Fibroblast of lung (primary cell): ENCODE data around the gene ASTN2. TPM values are rescaled to one million over a fixed set of nuclear protein-coding genes. Genes with fewer than 3 reads are reported as not detected.

Source experiments
- DNase-seq, 2 donors: peaks; one replicate each; pipeline versions ENCODE4 v3.0.0 to v3.0.0-alpha.2; 2010; ENCODE audit warnings: low read depth in 2 of 2
- H2AFZ ChIP-seq: 2 replicates; pipeline ENCODE4 v1.5.1; 2012; ENCODE audit warnings: low read length, control low read depth, inconsistent platforms
- H3K27ac ChIP-seq: 2 replicates; pipeline ENCODE4 v1.5.1; 2011; ENCODE audit warnings: low read length, control low read depth; ENCODE audit not compliant: insufficient read depth
- H3K27me3 ChIP-seq: 2 replicates; pipeline ENCODE4 v1.5.1; 2011; ENCODE audit warnings: mild to moderate bottlenecking, low read length; ENCODE audit not compliant: control insufficient read depth, insufficient read depth
- H3K36me3 ChIP-seq: 2 replicates; pipeline ENCODE4 v1.5.1; 2011; ENCODE audit warnings: low read length; ENCODE audit not compliant: control insufficient read depth, insufficient read depth
- H3K4me1 ChIP-seq: 2 replicates; pipeline ENCODE4 v1.5.1; 2011; ENCODE audit warnings: low read length; ENCODE audit not compliant: control insufficient read depth, insufficient read depth; ENCODE audit errors: extremely low read depth
- H3K4me2 ChIP-seq: 2 replicates; pipeline ENCODE4 v1.5.1; 2011; ENCODE audit warnings: low read length, control low read depth; ENCODE audit not compliant: insufficient read depth; ENCODE audit errors: extremely low read depth
- H3K4me3 ChIP-seq, 4 experiments: fragments of 200-600 bp in 1 of 4; sonication (generic) in 1 of 4; replicated peaks in 1 of 4; 2 replicates each; pipeline ENCODE4 v1.5.1; 2011 to 2016; ENCODE audit warnings: low read length in 4 of 4, low read depth in 3 of 4, mild to moderate bottlenecking in 3 of 4, control low read depth in 2 of 4, inconsistent platforms in 1 of 4, mixed read lengths in 1 of 4; ENCODE audit not compliant: insufficient read depth in 1 of 4; ENCODE audit errors: control extremely low read depth in 1 of 4
- H3K79me2 ChIP-seq: 2 replicates; pipeline ENCODE4 v1.5.1; 2012; ENCODE audit warnings: mild to moderate bottlenecking, low read length, inconsistent platforms; ENCODE audit not compliant: control insufficient read depth, insufficient read depth
- H3K9ac ChIP-seq: 2 replicates; pipeline ENCODE4 v1.5.1; 2011; ENCODE audit warnings: mild to moderate bottlenecking, low read length, control low read depth; ENCODE audit not compliant: insufficient read depth
- H3K9me3 ChIP-seq: 2 replicates; pipeline ENCODE4 v1.5.1; 2012; ENCODE audit warnings: low read depth, low read length; ENCODE audit not compliant: control insufficient read depth, insufficient read depth
- H4K20me1 ChIP-seq: 2 replicates; pipeline ENCODE4 v1.5.1; 2011; ENCODE audit warnings: low read length; ENCODE audit not compliant: control insufficient read depth, insufficient read depth; ENCODE audit errors: extremely low read depth
- EZH2 ChIP-seq: IDR thresholded peaks from 2 replicates; pipeline ENCODE4 v1.5.1; 2012; ENCODE audit warnings: low read length, control low read depth, mild to moderate bottlenecking; ENCODE audit errors: missing control alignments
- polyA plus RNA-seq, 2 donors: library from polyadenylated mRNA; depleted of rRNA in 1 of 2; stranded (reverse) in 1 of 2; unstranded in 1 of 2; fragments of >200 nt; gene quantifications; 2 replicates each; pipeline ENCODE4 v1.2.1, GENCODE V29; 2011 to 2012; ENCODE audit warnings: missing spikeins in 1 of 2
- total RNA-seq: library from RNA; depleted of rRNA; stranded (reverse); fragments of >200 nt; gene quantifications from 2 replicates; pipeline ENCODE4 v1.2.1, GENCODE V29; 2014
- TF ChIP-seq, protein P1 (sequence below), 2 donors: IDR thresholded peaks in 1 of 2; conservative IDR thresholded peaks in 1 of 2; 1 replicate in 1 of 2; 2 replicates in 1 of 2; pipeline ENCODE4 v1.5.1; 2011 to 2012; ENCODE audit warnings: low read length in 2 of 2, control low read depth in 1 of 2, inconsistent platforms in 1 of 2, low read depth in 1 of 2, mild to moderate bottlenecking in 1 of 2

The ASTN2 gene
- total and polyA plus RNA-seq, 2 donors (not counting 1 experiment from before 2014, with no cell fraction given) = 2.2 to 19.2 TPM

DNA sequence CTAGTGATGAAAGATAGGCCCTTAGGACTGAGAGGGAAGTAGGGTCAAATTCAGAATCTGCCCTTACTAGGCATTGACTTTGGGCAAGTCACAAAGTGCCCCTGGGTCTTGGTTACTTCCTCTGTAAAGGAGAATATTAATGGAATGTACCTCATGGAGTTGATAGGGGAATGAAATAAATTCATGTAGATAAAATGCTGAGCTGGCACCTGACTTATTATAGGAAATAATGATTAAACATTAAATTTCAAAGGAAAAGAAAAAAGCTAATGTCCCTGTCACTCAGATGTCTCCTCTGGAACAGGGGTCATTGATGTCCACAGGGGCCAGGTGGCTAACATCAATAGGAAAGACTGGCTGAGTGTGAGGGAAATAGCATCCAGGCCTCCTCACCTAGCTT lies 406.4 kb downstream of the ASTN2 start:
- Histone ChIP-seq H3K4me1 (no peaks in the 10 kb centered on the region), H2AFZ (no peak overlapping the region), H3K27me3 (no peaks in the 10 kb centered on the region), H3K9ac (no peak overlapping the region), H3K27ac (no peak overlapping the region), H3K4me3 (no peak overlapping the region), H3K36me3 (no peaks in the 10 kb centered on the region), H3K4me2 (no peak overlapping the region), H4K20me1 (no peaks in the 10 kb centered on the region), H3K79me2 (no peaks in the 10 kb centered on the region), H3K9me3 (no peaks in the 10 kb centered on the region)
- DNase-seq = no peak
- TF ChIP-seq EZH2 = no peak
- TF ChIP-seq, protein P1, sequence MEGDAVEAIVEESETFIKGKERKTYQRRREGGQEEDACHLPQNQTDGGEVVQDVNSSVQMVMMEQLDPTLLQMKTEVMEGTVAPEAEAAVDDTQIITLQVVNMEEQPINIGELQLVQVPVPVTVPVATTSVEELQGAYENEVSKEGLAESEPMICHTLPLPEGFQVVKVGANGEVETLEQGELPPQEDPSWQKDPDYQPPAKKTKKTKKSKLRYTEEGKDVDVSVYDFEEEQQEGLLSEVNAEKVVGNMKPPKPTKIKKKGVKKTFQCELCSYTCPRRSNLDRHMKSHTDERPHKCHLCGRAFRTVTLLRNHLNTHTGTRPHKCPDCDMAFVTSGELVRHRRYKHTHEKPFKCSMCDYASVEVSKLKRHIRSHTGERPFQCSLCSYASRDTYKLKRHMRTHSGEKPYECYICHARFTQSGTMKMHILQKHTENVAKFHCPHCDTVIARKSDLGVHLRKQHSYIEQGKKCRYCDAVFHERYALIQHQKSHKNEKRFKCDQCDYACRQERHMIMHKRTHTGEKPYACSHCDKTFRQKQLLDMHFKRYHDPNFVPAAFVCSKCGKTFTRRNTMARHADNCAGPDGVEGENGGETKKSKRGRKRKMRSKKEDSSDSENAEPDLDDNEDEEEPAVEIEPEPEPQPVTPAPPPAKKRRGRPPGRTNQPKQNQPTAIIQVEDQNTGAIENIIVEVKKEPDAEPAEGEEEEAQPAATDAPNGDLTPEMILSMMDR (conservative IDR thresholded peaks at IDR 0.05 in 1 of 2, IDR thresholded peaks at IDR 0.05 in 1 of 2; ENCODE audit: low read depth in 1 of 2, low read length in 2 of 2) = no peak

DNA sequence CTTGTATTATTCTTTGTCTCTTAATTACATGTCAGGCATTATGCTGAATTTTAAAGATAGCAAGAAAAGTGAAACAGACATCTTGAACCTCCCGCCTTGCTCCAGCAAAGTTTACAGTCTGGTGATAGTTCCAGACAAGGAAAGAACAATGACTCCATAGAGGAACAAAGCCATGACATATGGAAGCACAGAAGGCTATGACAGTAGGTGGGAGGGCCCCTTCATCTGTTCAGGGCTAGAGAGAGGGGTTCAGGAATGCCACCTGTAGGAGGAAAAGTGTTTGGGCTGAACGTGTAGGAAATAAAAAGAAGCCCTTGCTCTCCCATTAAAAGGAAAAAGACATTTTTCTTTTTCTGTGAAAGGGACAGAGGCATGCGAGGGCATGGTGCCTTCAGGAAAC lies 412.2 kb downstream of the ASTN2 start:
- Histone ChIP-seq H3K4me3 (no peak overlapping the region), H3K79me2 (no peaks in the 10 kb centered on the region), H3K36me3 (no peaks in the 10 kb centered on the region), H3K9me3 (no peaks in the 10 kb centered on the region), H3K27me3 (no peaks in the 10 kb centered on the region), H3K4me1 (no peaks in the 10 kb centered on the region), H3K27ac (no peak overlapping the region), H4K20me1 (no peaks in the 10 kb centered on the region), H2AFZ (no peak overlapping the region), H3K4me2 (no peak overlapping the region), H3K9ac (no peak overlapping the region)
- no peak for DNase-seq
- no peak for TF ChIP-seq EZH2
- TF ChIP-seq, protein P1 (conservative IDR thresholded peaks at IDR 0.05 in 1 of 2, IDR thresholded peaks at IDR 0.05 in 1 of 2; ENCODE audit: low read depth in 1 of 2, low read length in 2 of 2) = no peak

DNA sequence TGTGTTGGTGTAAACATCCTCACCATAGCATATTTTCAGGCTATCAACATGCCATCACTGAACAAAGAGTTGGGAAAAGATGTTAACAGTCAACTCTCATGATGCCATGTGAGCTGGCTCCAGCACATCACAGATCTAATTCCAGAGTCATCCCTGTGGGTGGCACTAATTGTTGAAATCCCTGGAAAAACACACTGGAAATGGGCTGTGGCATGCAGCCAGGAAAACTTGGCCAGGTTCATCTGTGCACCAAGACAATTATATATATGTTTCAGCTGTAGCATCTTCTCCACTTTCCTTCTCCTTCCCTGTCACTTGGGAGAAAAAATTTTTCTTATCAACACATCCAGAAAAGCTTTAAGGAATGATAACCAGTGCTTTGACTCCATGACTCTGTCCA lies 414.0 kb downstream of the ASTN2 start:
- TF ChIP-seq, protein P1 (conservative IDR thresholded peaks at IDR 0.05 in 1 of 2, IDR thresholded peaks at IDR 0.05 in 1 of 2; ENCODE audit: low read depth in 1 of 2, low read length in 2 of 2) = no peak
- TF ChIP-seq EZH2 = no peak
- H3K9me3 ChIP-seq = no peaks in the 10 kb centered on the region
- no peak for DNase-seq
- no peak overlapping the region for H3K27ac ChIP-seq
- H3K9ac ChIP-seq = no peak overlapping the region
- no peak overlapping the region for H3K4me2 ChIP-seq
- no peaks in the 10 kb centered on the region for H3K36me3 ChIP-seq
- H3K4me3 ChIP-seq = no peak overlapping the region
- no peak overlapping the region for H2AFZ ChIP-seq
- H4K20me1 ChIP-seq = no peaks in the 10 kb centered on the region
- H3K27me3 ChIP-seq = no peaks in the 10 kb centered on the region
- H3K79me2 ChIP-seq = no peaks in the 10 kb centered on the region
- no peaks in the 10 kb centered on the region for H3K4me1 ChIP-seq
